Breast epithelium (tissue), 3 donors: ENCODE data around the gene C9orf72.

Source experiments
- POLR2A ChIP-seq: fragments of 450-650 bp; IDR thresholded peaks from one replicate; pipeline ENCODE4 v1.6.1; 2016; ENCODE audit warnings: antibody characterized with exemption, mild to moderate bottlenecking, moderate library complexity
- TF ChIP-seq, protein P1 (sequence below), 3 donors: fragments of 450-650 bp; IDR thresholded peaks; one replicate each; pipeline ENCODE4 v1.5.1; 2016 to 2017; ENCODE audit warnings: antibody characterized with exemption in 3 of 3, mild to moderate bottlenecking in 3 of 3, moderate library complexity in 3 of 3

DNA sequence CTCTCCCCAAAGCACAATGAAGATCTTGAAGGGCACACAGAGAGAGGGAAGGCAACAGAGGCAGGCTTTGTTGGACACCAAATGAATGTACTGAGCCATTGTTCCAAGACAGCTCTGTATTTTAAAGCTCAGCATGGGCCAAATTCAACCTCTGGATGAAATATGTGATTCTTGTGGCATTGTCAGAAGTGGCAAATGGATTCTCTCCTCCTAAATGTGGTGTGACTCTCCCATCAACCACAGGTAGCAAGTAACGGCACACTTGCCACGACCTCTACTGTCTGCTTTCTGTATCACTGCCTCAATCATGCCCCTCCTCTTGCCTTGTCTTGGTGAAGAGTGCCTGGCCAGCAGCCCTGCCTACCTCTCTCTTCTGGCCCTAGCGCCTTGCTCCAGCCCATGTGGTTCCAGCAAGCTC, 37.6 kb downstream of the C9orf72 start:
- TF ChIP-seq, protein P1, sequence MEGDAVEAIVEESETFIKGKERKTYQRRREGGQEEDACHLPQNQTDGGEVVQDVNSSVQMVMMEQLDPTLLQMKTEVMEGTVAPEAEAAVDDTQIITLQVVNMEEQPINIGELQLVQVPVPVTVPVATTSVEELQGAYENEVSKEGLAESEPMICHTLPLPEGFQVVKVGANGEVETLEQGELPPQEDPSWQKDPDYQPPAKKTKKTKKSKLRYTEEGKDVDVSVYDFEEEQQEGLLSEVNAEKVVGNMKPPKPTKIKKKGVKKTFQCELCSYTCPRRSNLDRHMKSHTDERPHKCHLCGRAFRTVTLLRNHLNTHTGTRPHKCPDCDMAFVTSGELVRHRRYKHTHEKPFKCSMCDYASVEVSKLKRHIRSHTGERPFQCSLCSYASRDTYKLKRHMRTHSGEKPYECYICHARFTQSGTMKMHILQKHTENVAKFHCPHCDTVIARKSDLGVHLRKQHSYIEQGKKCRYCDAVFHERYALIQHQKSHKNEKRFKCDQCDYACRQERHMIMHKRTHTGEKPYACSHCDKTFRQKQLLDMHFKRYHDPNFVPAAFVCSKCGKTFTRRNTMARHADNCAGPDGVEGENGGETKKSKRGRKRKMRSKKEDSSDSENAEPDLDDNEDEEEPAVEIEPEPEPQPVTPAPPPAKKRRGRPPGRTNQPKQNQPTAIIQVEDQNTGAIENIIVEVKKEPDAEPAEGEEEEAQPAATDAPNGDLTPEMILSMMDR (IDR thresholded peaks at IDR 0.05): no peak
- no peak for TF ChIP-seq POLR2A
